Uterus (tissue), 4 donors: ENCODE results near the gene CAMK1. TPM values are rescaled to one million over a fixed set of nuclear protein-coding genes. Genes with fewer than 3 reads are reported as not detected.

Experiments
- DNase-seq, 2 donors: peaks; one replicate each; pipeline ENCODE4 v3.0.0-alpha.2; 2019 to 2020
- H3K27ac ChIP-seq, 2 donors: fragments of 200-600 bp; sonication (generic); 1 replicate in 1 of 2; 2 replicates in 1 of 2; pipeline ENCODE4 v1.5.1; 2016 to 2018
- H3K27me3 ChIP-seq, 2 donors: fragments of 200-600 bp; sonication (generic); one replicate each; pipeline ENCODE4 v1.5.1; 2018 to 2019; ENCODE audit warnings: control low read depth in 1 of 2
- H3K36me3 ChIP-seq, 2 donors: fragments of 200-600 bp; sonication (generic); one replicate each; pipeline ENCODE4 v1.5.1; 2019; ENCODE audit warnings: control low read depth in 1 of 2
- H3K4me1 ChIP-seq, 2 donors: fragments of 200-600 bp; sonication (generic); one replicate each; pipeline ENCODE4 v1.5.1; 2018 to 2019; ENCODE audit warnings: control low read depth in 1 of 2
- H3K4me3 ChIP-seq, 2 donors: fragments of 200-600 bp; sonication (generic); 1 replicate in 1 of 2; 2 replicates in 1 of 2; pipeline ENCODE4 v1.5.1; 2018 to 2019; ENCODE audit warnings: mild to moderate bottlenecking in 1 of 2
- H3K9me3 ChIP-seq, 2 donors: fragments of 200-600 bp; sonication (generic); one replicate each; pipeline ENCODE4 v1.5.1; 2019; ENCODE audit warnings: control low read depth in 1 of 2
- POLR2A ChIP-seq, 2 donors: fragments of 450-650 bp; IDR thresholded peaks; one replicate each; pipeline ENCODE4 v1.6.1; 2016; ENCODE audit warnings: antibody characterized with exemption in 2 of 2, mild to moderate bottlenecking in 1 of 2, moderate library complexity in 1 of 2
- intact Hi-C: fragments of 100-400 bp; cut with DNase I; formaldehyde crosslinking; loops from one replicate; pipeline ENCODE4 v1.15.1; 2023; ENCODE audit warnings: low total_unique reads
- total RNA-seq, 4 donors: library from RNA; depleted of rRNA in 3 of 4; stranded (reverse); fragments of >200 nt in 3 of 4; gene quantifications; one replicate each; pipeline versions ENCODE4 v1.1.0 to v1.2.4, GENCODE V29; 2014 to 2023
- TF ChIP-seq, protein P1 (sequence below), 4 experiments: fragments of 200-600 bp in 2 of 4; fragments of 450-650 bp in 2 of 4; sonication (generic) in 2 of 4; IDR thresholded peaks; one replicate each; pipeline ENCODE4 v1.5.1; 2016 to 2019; ENCODE audit warnings: antibody characterized with exemption in 4 of 4, mild to moderate bottlenecking in 2 of 4, moderate library complexity in 1 of 4
- donor health status: DM: yes; HTN: yes; CAD: no.

CAMK1 gene
- total RNA-seq, 4 donors from 2014 or later = 19.1 to 63.0 (median 56.7) TPM

DNA sequence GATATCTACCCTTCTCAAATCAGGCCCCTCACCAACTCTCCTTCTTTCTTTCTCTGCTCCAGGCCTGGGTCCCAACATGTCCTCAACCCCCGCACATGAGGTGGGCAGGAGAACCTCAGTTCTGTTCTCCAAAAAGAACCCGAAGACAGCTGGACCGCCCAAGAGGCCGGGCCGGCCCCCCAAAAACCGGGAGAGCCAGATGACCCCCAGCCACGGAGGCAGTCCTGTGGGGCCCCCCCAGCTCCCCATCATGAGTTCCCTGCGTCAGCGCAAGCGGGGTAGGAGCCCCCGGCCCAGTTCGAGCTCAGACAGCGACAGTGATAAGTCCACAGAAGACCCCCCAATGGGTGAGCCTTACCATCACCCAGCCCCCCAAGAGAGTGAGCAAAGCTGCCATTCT, 25.6 kb downstream of the CAMK1 start:
- no peaks in the 10 kb centered on the region for H3K27me3 ChIP-seq

DNA sequence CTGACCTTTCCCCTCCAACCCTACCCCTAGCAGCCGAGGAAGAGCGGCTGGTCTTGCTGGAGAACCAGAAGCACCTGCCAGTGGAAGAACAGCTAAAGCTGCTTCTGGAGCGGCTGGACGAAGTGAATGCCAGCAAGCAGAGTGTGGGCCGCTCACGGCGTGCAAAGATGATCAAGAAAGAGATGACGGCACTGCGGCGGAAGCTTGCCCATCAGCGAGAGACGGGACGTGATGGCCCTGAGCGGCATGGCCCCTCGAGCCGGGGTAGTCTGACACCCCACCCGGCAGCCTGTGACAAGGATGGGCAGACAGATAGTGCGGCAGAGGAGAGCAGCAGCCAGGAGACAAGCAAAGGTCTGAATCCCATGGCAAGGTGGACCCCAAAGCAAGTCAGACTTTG, 26.2 kb downstream of the CAMK1 start:
- Histone ChIP-seq H3K4me3 (no peak overlapping the region), H3K27me3 (no peaks in the 10 kb centered on the region), H3K36me3 (no peaks in the 10 kb centered on the region), H3K9me3 (no peaks in the 10 kb centered on the region), H3K27ac (no peak overlapping the region), H3K4me1 (no peaks in the 10 kb centered on the region)
- intact Hi-C loops = no loop called here
- DNase-seq = no peak
- TF ChIP-seq POLR2A (IDR thresholded peaks at IDR 0.05) = no peak
- TF ChIP-seq, protein P1, sequence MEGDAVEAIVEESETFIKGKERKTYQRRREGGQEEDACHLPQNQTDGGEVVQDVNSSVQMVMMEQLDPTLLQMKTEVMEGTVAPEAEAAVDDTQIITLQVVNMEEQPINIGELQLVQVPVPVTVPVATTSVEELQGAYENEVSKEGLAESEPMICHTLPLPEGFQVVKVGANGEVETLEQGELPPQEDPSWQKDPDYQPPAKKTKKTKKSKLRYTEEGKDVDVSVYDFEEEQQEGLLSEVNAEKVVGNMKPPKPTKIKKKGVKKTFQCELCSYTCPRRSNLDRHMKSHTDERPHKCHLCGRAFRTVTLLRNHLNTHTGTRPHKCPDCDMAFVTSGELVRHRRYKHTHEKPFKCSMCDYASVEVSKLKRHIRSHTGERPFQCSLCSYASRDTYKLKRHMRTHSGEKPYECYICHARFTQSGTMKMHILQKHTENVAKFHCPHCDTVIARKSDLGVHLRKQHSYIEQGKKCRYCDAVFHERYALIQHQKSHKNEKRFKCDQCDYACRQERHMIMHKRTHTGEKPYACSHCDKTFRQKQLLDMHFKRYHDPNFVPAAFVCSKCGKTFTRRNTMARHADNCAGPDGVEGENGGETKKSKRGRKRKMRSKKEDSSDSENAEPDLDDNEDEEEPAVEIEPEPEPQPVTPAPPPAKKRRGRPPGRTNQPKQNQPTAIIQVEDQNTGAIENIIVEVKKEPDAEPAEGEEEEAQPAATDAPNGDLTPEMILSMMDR (IDR thresholded peaks at IDR 0.05) = no peak

More for the DNA sequence above, 25.6 kb downstream of the CAMK1 start:
- Histone ChIP-seq H3K4me1 (no peaks in the 10 kb centered on the region), H3K4me3 (no peak overlapping the region), H3K36me3 (no peaks in the 10 kb centered on the region), H3K9me3 (no peaks in the 10 kb centered on the region), H3K27ac (no peak overlapping the region)
- TF ChIP-seq, protein P1 (IDR thresholded peaks at IDR 0.05) = no peak
- no peak for TF ChIP-seq POLR2A (IDR thresholded peaks at IDR 0.05)
- DNase-seq = no peak
- intact Hi-C loops = no loop called here

GRCh38 chr3:9742560-9742959, 27.2 kb downstream of the CAMK1 start:
- H3K4me1 ChIP-seq = no peaks in the 10 kb centered on the region
- intact Hi-C loops = no loop called here
- TF ChIP-seq, protein P1 (IDR thresholded peaks at IDR 0.05) = no peak
- no peak for TF ChIP-seq POLR2A (IDR thresholded peaks at IDR 0.05)
- H3K9me3 ChIP-seq = no peaks in the 10 kb centered on the region
- H3K36me3 ChIP-seq = no peaks in the 10 kb centered on the region
- H3K27me3 ChIP-seq = no peaks in the 10 kb centered on the region
- no peak overlapping the region for H3K4me3 ChIP-seq
- DNase-seq = no peak
- no peak overlapping the region for H3K27ac ChIP-seq

DNA sequence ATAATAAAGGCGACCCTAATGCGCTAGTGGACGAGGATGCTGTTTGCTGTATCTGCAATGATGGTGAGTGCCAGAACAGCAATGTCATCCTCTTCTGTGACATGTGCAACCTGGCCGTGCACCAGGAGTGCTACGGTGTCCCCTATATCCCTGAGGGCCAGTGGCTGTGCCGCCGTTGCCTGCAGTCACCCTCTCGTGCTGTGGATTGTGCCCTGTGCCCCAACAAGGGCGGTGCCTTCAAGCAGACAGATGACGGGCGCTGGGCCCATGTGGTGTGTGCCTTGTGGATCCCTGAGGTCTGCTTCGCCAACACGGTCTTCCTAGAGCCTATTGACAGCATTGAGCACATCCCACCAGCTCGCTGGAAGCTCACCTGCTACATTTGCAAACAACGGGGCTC, 30.6 kb downstream of the CAMK1 start:
- H3K4me1 ChIP-seq = no peaks in the 10 kb centered on the region
- intact Hi-C loops = no loop called here
- H3K27ac ChIP-seq = no peak overlapping the region
- no peaks in the 10 kb centered on the region for H3K36me3 ChIP-seq
- no peak for DNase-seq
- no peaks in the 10 kb centered on the region for H3K27me3 ChIP-seq
- H3K4me3 ChIP-seq = no peak overlapping the region
- TF ChIP-seq, protein P1 (IDR thresholded peaks at IDR 0.05) = no peak
- TF ChIP-seq POLR2A (IDR thresholded peaks at IDR 0.05) = no peak
- H3K9me3 ChIP-seq = no peaks in the 10 kb centered on the region

- no peak for TF ChIP-seq POLR2A (IDR thresholded peaks at IDR 0.05)
- TF ChIP-seq, protein P1 (IDR thresholded peaks at IDR 0.05) = no peak
- H3K4me1 ChIP-seq = peaks cover 0 to 17% of the 10 kb centered on the region in 2 donors
- no peaks in the 10 kb centered on the region for H3K27me3 ChIP-seq
- intact Hi-C loops = no loop called here
- no peak for DNase-seq
- H3K27ac ChIP-seq = no peak overlapping the region
- no peak overlapping the region for H3K4me3 ChIP-seq
- no peaks in the 10 kb centered on the region for H3K9me3 ChIP-seq
- no peaks in the 10 kb centered on the region for H3K36me3 ChIP-seq
These were observed 32.9 kb downstream of the CAMK1 start for GRCh38 chr3:9736831-9737230.
